ENCODE data around the gene ZKSCAN7.

- TF ChIP-seq SIN3A (conservative IDR thresholded peaks at IDR 0.05 in 1 of 2, IDR thresholded peaks at IDR 0.05 in 1 of 2; ENCODE audit: low read depth in 1 of 2, low read length in 2 of 2) (no peak), YY1 (IDR thresholded peaks at IDR 0.05; ENCODE audit: low read depth, low read length) (no peak), CBX5 (IDR thresholded peaks at IDR 0.05; ENCODE audit: low read depth, low read length) (no peak), RAD21 (IDR thresholded peaks at IDR 0.05 in 1 of 2, conservative IDR thresholded peaks at IDR 0.05 in 1 of 2; ENCODE audit: low read depth in 2 of 2, low read length in 2 of 2) (no peak), CTCF (IDR thresholded peaks at IDR 0.05; ENCODE audit: control extremely low read depth in 1 of 3, insufficient read depth in 1 of 3, low read depth in 1 of 3, low read length in 3 of 3) (no peak), BRCA1 (IDR thresholded peaks at IDR 0.05; ENCODE audit: low read depth, low read length) (no peak), CBX8 (IDR thresholded peaks at IDR 0.05; ENCODE audit: borderline replicate concordance, low read depth, low read length) (no peak), GABPA (IDR thresholded peaks at IDR 0.05; ENCODE audit: borderline replicate concordance, insufficient read depth, low read length) (no peak), POLR2AphosphoS5 (IDR thresholded peaks at IDR 0.05; ENCODE audit: low read depth, low read length) (no peak)
Observed at GRCh38 chr3:44510000-44510368, 45.0 kb upstream of the ZKSCAN7 start.
